Gastrocnemius medialis (tissue), 4 donors: ENCODE results near the gene LDLRAD3. TPM values are rescaled to one million over a fixed set of nuclear protein-coding genes. Genes with fewer than 3 reads are reported as not detected.

Experiments used
- ATAC-seq, 2 donors: fragments of 150-250 bp; one replicate each; pipeline ENCODE4 v1.9.1; 2016
- DNase-seq, 2 donors: peaks; one replicate each; pipeline ENCODE4 v3.0.0-alpha.2; 2019
- H3K27ac ChIP-seq, 4 donors: fragments of 200-600 bp; sonication (generic); 1 replicate in 1 of 4; 2 replicates in 3 of 4; pipeline ENCODE4 v1.5.1; 2016 to 2018; ENCODE audit warnings: mild to moderate bottlenecking in 2 of 4, moderate library complexity in 1 of 4
- H3K27me3 ChIP-seq, 3 donors: fragments of 200-600 bp; sonication (generic) in 2 of 3; 1 replicate in 1 of 3; 2 replicates in 2 of 3; pipeline versions ENCODE4 v1.5.1 to v1.6.0; 2016 to 2019; ENCODE audit warnings: mild to moderate bottlenecking in 1 of 3, moderate library complexity in 1 of 3
- H3K36me3 ChIP-seq, 2 donors: fragments of 200-600 bp; sonication (generic) in 1 of 2; one replicate each; pipeline ENCODE4 v1.5.1; 2017 to 2018
- H3K4me1 ChIP-seq, 2 donors: fragments of 200-600 bp; sonication (generic) in 1 of 2; one replicate each; pipeline ENCODE4 v1.5.1; 2016 to 2017; ENCODE audit warnings: mild to moderate bottlenecking in 2 of 2
- H3K4me3 ChIP-seq, 4 donors: fragments of 200-600 bp; sonication (generic) in 3 of 4; 1 replicate in 1 of 4; 2 replicates in 3 of 4; pipeline ENCODE4 v1.5.1; 2016 to 2019; ENCODE audit warnings: mild to moderate bottlenecking in 2 of 4
- H3K9me3 ChIP-seq, 3 donors: fragments of 200-600 bp; sonication (generic) in 2 of 3; 1 replicate in 1 of 3; 2 replicates in 2 of 3; pipeline ENCODE4 v1.5.1; 2016 to 2019
- CTCF ChIP-seq, 5 experiments: fragments of 450-650 bp in 3 of 5; fragments of 200-600 bp in 2 of 5; sonication (generic) in 2 of 5; IDR thresholded peaks in 4 of 5; conservative IDR thresholded peaks in 1 of 5; 1 replicate in 4 of 5; 2 replicates in 1 of 5; pipeline ENCODE4 v1.5.1; 2016 to 2019; ENCODE audit warnings: antibody characterized with exemption in 5 of 5, mild to moderate bottlenecking in 3 of 5, moderate library complexity in 3 of 5
- POLR2A ChIP-seq, 2 donors: fragments of 450-650 bp; IDR thresholded peaks; one replicate each; pipeline ENCODE4 v1.6.1; 2017; ENCODE audit warnings: antibody characterized with exemption in 2 of 2, mild to moderate bottlenecking in 2 of 2, moderate library complexity in 2 of 2
- in situ Hi-C, 4 donors: fragments of 200-750 bp; cut with MboI; loops; one replicate each; pipeline versions ENCODE4 v1.15.0 to v1.8.0; 2017; ENCODE audit warnings: low sequenced_read_pairs in 4 of 4
- intact Hi-C: fragments of 100-400 bp; cut with DNase I; formaldehyde crosslinking; loops from one replicate; pipeline ENCODE4 v1.15.1; 2023; ENCODE audit warnings: low total_unique reads
- total RNA-seq, 4 donors: library from RNA; depleted of rRNA; stranded (reverse); fragments of >200 nt; gene quantifications; one replicate each; pipeline versions ENCODE4 v1.1.0 to v1.2.3, GENCODE V29; 2016

The LDLRAD3 gene
- total RNA-seq, 4 donors from 2014 or later, result 6.1 to 12.8 (median 11.8) TPM

DNA sequence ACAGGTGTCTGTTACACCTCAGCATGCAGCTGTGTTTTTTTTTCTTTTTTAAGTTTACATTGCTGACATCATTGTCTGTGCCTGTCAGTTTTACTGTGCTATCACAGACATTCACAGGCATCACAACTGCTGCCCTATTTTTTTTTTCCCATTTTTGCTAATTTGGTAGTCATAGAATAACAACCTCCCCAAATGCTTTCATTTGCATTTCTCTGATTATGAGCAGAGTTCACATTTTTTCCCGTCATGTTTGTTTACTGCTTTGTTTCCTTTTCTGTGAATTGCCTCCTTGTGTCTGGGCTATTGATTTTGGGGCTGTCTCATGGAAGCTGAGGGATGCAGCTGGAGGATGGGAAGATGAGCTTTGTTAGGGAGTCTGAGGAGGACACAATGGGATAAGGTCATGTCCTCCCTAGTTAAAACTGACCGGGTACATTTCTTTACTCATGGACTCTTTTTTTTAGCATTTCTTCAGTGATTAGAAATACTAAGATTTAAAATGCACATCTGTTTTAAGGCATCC, 155.1 kb downstream of the LDLRAD3 start:
- H3K9me3 ChIP-seq, result no peaks in the 10 kb centered on the region
- no peak for DNase-seq
- no peak overlapping the region for H3K27ac ChIP-seq
- in situ Hi-C loops, result no loop called here
- H3K4me1 ChIP-seq, result peaks cover 3 to 6% of the 10 kb centered on the region in 2 donors
- no peak overlapping the region for H3K4me3 ChIP-seq
- H3K36me3 ChIP-seq, result no peaks in the 10 kb centered on the region
- no peak for ATAC-seq
- H3K27me3 ChIP-seq, result no peaks in the 10 kb centered on the region
- intact Hi-C loops, result no loop called here
- TF ChIP-seq POLR2A (IDR thresholded peaks at IDR 0.05) (no peak), CTCF (IDR thresholded peaks at IDR 0.05 in 4 of 5, conservative IDR thresholded peaks at IDR 0.05 in 1 of 5) (no peak)

DNA sequence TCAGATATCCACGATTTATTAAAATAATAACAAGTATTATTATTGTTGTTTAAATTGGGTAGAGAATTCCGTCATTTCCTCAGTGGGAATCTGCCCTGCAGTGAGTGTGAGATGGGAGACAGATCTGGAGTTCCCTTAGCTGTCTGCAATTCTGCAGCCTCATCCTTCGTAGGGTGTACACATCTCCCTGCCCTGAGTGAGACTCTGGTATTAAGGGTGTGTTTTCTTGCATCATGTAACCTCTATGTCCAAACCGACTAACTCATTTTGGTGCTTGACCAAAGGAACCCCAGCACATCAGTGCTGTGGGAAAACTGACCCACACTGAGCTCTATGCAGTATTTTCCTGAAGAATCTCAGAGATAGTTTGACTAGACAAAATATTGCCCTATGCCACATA, 157.6 kb downstream of the LDLRAD3 start:
- DNase-seq (no peak), ATAC-seq (no peak)
- H3K4me1 ChIP-seq, result peaks cover 3 to 6% of the 10 kb centered on the region in 2 donors
- TF ChIP-seq CTCF (IDR thresholded peaks at IDR 0.05 in 4 of 5, conservative IDR thresholded peaks at IDR 0.05 in 1 of 5) (no peak), POLR2A (IDR thresholded peaks at IDR 0.05) (no peak)
- no peaks in the 10 kb centered on the region for H3K9me3 ChIP-seq
- H3K27me3 ChIP-seq, result no peaks in the 10 kb centered on the region
- no peak overlapping the region for H3K4me3 ChIP-seq
- no peak overlapping the region for H3K27ac ChIP-seq
- intact Hi-C loops, result no loop called here
- no peaks in the 10 kb centered on the region for H3K36me3 ChIP-seq
- in situ Hi-C loops, result no loop called here

- Histone ChIP-seq H3K27me3 (no peaks in the 10 kb centered on the region), H3K4me3 (no peak overlapping the region), H3K36me3 (no peaks in the 10 kb centered on the region), H3K27ac (no peak overlapping the region), H3K4me1 (peaks cover 3 to 5% of the 10 kb centered on the region in 2 donors), H3K9me3 (no peaks in the 10 kb centered on the region)
- ATAC-seq (no peak), DNase-seq (no peak)
- in situ Hi-C loops, result no loop called here
- TF ChIP-seq POLR2A (IDR thresholded peaks at IDR 0.05), result no peak
- no peak for TF ChIP-seq CTCF (IDR thresholded peaks at IDR 0.05 in 4 of 5, conservative IDR thresholded peaks at IDR 0.05 in 1 of 5)
- intact Hi-C loops, result no loop called here
These were observed 159.0 kb downstream of the LDLRAD3 start for GRCh38 chr11:36102868-36103267.

DNA sequence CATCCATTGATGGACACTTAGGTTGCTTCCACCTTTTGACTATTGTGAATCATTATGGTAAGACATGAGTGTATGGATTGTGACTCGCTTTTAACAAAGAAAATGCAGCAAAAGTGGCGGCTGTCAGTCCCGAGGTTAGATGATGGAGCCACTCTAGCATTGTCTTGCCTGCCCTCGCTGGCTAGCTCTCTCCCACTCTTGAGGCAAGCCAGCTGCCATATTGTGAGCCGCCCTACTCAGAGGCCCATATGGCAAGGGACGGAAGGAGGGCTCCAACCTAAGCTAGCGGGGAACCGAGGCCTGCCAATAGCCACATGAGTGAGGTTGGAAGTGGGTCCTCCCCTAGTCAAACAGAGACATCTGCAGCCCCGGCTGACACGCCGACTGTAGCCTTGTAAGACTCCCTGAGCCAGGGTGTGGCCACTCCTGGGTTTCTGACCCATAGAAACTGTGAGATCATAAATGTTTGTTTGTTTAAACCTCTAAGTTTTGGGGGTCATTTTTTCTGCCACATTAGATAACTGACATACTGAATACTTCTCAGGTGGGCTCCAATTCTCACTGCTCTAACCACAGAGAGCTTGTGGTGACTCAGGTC, 160.2 kb downstream of the LDLRAD3 start:
- Histone ChIP-seq H3K9me3 (no peaks in the 10 kb centered on the region), H3K4me1 (no peaks in the 10 kb centered on the region), H3K27ac (no peak overlapping the region), H3K27me3 (no peaks in the 10 kb centered on the region), H3K4me3 (no peak overlapping the region), H3K36me3 (no peaks in the 10 kb centered on the region)
- in situ Hi-C loops (no loop called here), intact Hi-C loops (no loop called here)
- DNase-seq (no peak), ATAC-seq (no peak)
- no peak for TF ChIP-seq POLR2A (IDR thresholded peaks at IDR 0.05)
- no peak for TF ChIP-seq CTCF (IDR thresholded peaks at IDR 0.05 in 4 of 5, conservative IDR thresholded peaks at IDR 0.05 in 1 of 5)

- in situ Hi-C loops, result no loop called here
- no peak overlapping the region for H3K4me3 ChIP-seq
- TF ChIP-seq CTCF (IDR thresholded peaks at IDR 0.05 in 4 of 5, conservative IDR thresholded peaks at IDR 0.05 in 1 of 5), result no peak
- TF ChIP-seq POLR2A (IDR thresholded peaks at IDR 0.05), result no peak
- no peaks in the 10 kb centered on the region for H3K27me3 ChIP-seq
- intact Hi-C loops, result no loop called here
- no peaks in the 10 kb centered on the region for H3K9me3 ChIP-seq
- no peak for ATAC-seq
- H3K4me1 ChIP-seq, result no peaks in the 10 kb centered on the region
- no peaks in the 10 kb centered on the region for H3K36me3 ChIP-seq
- no peak overlapping the region for H3K27ac ChIP-seq
- no peak for DNase-seq
These were observed 160.8 kb downstream of the LDLRAD3 start for GRCh38 chr11:36104660-36104992.
